ENCODE data around the gene PRMT9. TPM values are rescaled to one million over a fixed set of nuclear protein-coding genes. Genes with fewer than 3 reads are reported as not detected.

The PRMT9 gene
- total RNA-seq, 1 donor from 2014 or later, result 5.0 TPM

DNA sequence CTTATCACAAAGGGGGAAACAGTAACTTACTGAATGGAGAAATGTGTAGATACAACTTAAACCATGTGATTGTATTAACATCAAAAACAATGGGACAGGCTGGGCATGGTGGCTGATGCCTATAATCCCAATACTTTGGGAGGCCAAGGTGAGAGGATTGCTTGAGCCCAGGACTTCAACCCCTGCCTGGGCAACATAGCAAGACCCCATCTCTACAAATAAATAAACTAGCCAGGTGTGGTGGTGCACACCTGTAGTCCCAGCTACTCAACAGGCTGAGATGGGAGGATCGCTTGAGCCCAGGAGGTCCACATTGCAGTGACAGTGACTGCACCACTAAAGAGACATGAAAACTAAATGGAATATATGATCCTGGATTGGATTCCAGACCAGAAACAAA lies 40.3 kb downstream of the PRMT9 start:
- intact Hi-C loops (cut with micrococcal nuclease), result no loop called here
- Histone ChIP-seq H3K4me3 (no peak overlapping the region), H3K9me3 (replicated peaks) (no peaks in the 10 kb centered on the region), H3K36me3 (peaks cover 31% of the 10 kb centered on the region), H3K27me3 (ENCODE audit: low read depth) (no peaks in the 10 kb centered on the region), H3K4me1 (peaks cover 29% of the 10 kb centered on the region), H3K27ac (replicated peaks) (no peak overlapping the region)
- DNase-seq, result no peak
- no peak for TF ChIP-seq CTCF (IDR thresholded peaks at IDR 0.05; ENCODE audit: borderline replicate concordance)

DNA sequence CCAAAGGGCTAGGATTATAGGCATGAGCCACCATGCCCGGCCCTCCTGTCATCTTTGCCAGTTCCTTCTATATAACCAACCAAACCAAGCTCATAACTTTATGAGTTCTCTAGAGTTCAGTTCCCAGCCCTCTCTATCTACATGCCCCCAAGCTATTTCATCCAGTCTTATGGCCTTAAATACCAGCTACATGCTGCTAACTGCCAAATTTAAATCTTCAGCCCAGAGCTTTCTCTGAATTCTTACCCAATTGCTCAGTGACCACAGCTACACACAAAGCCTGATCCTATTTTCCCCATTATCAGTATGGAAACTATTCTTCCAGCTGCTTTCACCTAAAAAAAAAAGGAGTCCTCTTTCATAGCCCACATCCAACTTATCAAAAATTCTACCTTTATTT lies 43.6 kb downstream of the PRMT9 start:
- Histone ChIP-seq H3K9me3 (replicated peaks) (peaks cover 5% of the 10 kb centered on the region), H3K27me3 (ENCODE audit: low read depth) (no peaks in the 10 kb centered on the region), H3K36me3 (peaks cover 53% of the 10 kb centered on the region), H3K4me1 (peaks cover 9% of the 10 kb centered on the region), H3K4me3 (no peak overlapping the region), H3K27ac (replicated peaks) (no peak overlapping the region)
- intact Hi-C loops (cut with micrococcal nuclease), result no loop called here
- DNase-seq, result no peak
- TF ChIP-seq CTCF (IDR thresholded peaks at IDR 0.05; ENCODE audit: borderline replicate concordance), result no peak

DNA sequence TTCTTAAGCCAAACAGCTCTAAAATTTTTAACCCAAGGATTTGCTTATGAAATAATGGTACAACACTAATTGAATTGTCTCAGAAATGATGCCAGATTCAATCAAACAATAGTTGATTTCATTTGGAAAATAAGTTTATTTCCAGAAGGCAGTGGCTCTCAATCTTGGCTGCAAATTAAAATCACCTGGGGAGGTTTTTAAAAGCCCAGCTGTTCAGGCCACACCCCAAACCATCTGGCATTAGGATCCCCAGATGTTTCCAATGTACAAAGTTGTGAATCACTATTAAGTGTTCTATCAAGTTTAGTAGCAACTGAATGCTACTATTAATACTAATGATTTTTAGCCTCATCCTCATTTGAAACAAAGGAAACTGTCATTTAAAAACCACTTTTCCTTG lies 44.6 kb downstream of the PRMT9 start:
- Histone ChIP-seq H3K9me3 (replicated peaks) (peaks cover 5% of the 10 kb centered on the region), H3K4me3 (no peak overlapping the region), H3K36me3 (peaks cover 63% of the 10 kb centered on the region), H3K27ac (replicated peaks) (no peak overlapping the region), H3K4me1 (peaks cover 4% of the 10 kb centered on the region), H3K27me3 (ENCODE audit: low read depth) (no peaks in the 10 kb centered on the region)
- intact Hi-C loops (cut with micrococcal nuclease), result no loop called here
- no peak for DNase-seq
- no peak for TF ChIP-seq CTCF (IDR thresholded peaks at IDR 0.05; ENCODE audit: borderline replicate concordance)

DNA sequence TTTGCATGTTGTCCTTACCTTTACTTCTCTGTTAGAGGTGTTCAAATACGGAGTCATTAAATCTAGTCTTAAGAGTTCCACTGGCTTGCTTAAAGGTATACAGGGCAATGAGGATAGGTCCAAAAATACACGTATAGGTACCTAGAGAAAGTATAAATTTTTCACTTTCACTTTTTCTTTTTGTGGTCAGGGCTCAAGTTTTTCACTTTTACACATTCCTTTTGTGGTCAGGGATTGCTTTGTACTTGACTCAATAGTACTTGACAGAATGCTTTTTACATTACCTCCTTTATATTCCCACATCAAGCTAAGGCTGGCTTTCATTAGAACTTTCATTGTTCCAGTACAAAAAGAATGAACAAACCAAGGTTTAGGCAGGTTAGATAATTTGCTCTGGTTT lies 45.0 kb downstream of the PRMT9 start:
- no peaks in the 10 kb centered on the region for H3K27me3 ChIP-seq (ENCODE audit: low read depth)
- no peak overlapping the region for H3K4me3 ChIP-seq
- H3K4me1 ChIP-seq, result peaks cover under 1% of the 10 kb centered on the region
- peaks cover 5% of the 10 kb centered on the region for H3K9me3 ChIP-seq (replicated peaks)
- H3K27ac ChIP-seq (replicated peaks), result no peak overlapping the region
- H3K36me3 ChIP-seq, result peaks cover 67% of the 10 kb centered on the region
- intact Hi-C loops (cut with micrococcal nuclease), result no loop called here
- TF ChIP-seq CTCF (IDR thresholded peaks at IDR 0.05; ENCODE audit: borderline replicate concordance), result no peak
- no peak for DNase-seq

DNA sequence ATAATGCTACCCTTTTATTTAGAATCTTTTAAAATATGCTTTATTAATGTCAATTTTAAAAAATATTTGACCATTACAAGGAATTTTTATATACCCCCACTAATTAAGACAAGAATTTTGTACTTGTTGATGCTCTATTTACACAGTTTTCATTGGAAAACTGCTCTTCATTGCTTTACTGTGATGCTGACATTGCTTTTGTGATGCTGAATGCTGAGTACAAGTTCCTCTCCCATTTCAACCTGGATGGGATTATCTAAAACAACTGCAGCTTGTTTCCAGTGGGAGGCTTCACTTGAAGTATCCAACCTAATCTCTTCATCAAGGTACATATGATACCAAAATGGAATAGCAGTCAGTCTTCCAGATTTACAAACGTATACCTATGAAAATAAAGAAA lies 45.6 kb downstream of the PRMT9 start:
- no peak for DNase-seq
- TF ChIP-seq CTCF (IDR thresholded peaks at IDR 0.05; ENCODE audit: borderline replicate concordance), result no peak
- Histone ChIP-seq H3K27me3 (ENCODE audit: low read depth) (no peaks in the 10 kb centered on the region), H3K4me3 (no peak overlapping the region), H3K36me3 (peaks cover 73% of the 10 kb centered on the region), H3K9me3 (replicated peaks) (peaks cover 5% of the 10 kb centered on the region), H3K27ac (replicated peaks) (no peak overlapping the region), H3K4me1 (no peaks in the 10 kb centered on the region)
- intact Hi-C loops (cut with micrococcal nuclease), result no loop called here

- H3K9me3 ChIP-seq (replicated peaks), result peaks cover 5% of the 10 kb centered on the region
- DNase-seq, result no peak
- peaks cover 75% of the 10 kb centered on the region for H3K36me3 ChIP-seq
- no peak overlapping the region for H3K27ac ChIP-seq (replicated peaks)
- no peak for TF ChIP-seq CTCF (IDR thresholded peaks at IDR 0.05; ENCODE audit: borderline replicate concordance)
- no peak overlapping the region for H3K4me3 ChIP-seq
- intact Hi-C loops (cut with micrococcal nuclease), result no loop called here
- H3K27me3 ChIP-seq (ENCODE audit: low read depth), result no peaks in the 10 kb centered on the region
- no peaks in the 10 kb centered on the region for H3K4me1 ChIP-seq
Measured at GRCh38 chr4:147635348-147635747, 48.6 kb downstream of the PRMT9 start.
